GM21576 (cell line): ENCODE results near the gene GRID1.

Source experiments
- ATAC-seq: cut with Tn5 transposase; IDR thresholded peaks from one replicate; pipeline ENCODE4 v1.9.1; 2021; ENCODE audit warnings: mild to moderate bottlenecking, moderate library complexity; ENCODE audit not compliant: unreplicated experiment

Gene GRID1

DNA sequence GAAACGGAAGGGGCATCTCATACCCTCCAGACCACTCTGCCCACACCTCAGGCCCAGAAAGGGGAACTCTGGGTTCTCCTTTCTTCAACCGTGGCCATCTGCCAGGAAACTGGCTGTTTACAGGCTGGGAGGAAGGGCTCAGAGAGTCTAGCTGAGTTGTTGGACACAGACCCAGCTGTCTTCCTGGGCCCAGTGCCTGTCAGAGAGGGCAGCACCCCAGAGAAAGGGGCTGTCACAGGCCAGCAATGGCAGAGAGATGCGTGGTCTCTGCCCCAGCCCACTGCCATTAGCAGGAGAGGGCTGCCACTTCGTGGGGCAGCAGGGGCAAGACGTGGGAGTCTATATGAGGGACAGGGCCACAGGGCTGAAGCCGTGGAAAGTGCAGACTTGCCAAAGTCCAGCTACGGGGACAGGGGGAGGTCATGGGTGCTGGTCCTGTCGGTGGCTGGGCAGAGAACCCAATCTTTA, 11.0 kb downstream of the GRID1 start:
- no peak for ATAC-seq

DNA sequence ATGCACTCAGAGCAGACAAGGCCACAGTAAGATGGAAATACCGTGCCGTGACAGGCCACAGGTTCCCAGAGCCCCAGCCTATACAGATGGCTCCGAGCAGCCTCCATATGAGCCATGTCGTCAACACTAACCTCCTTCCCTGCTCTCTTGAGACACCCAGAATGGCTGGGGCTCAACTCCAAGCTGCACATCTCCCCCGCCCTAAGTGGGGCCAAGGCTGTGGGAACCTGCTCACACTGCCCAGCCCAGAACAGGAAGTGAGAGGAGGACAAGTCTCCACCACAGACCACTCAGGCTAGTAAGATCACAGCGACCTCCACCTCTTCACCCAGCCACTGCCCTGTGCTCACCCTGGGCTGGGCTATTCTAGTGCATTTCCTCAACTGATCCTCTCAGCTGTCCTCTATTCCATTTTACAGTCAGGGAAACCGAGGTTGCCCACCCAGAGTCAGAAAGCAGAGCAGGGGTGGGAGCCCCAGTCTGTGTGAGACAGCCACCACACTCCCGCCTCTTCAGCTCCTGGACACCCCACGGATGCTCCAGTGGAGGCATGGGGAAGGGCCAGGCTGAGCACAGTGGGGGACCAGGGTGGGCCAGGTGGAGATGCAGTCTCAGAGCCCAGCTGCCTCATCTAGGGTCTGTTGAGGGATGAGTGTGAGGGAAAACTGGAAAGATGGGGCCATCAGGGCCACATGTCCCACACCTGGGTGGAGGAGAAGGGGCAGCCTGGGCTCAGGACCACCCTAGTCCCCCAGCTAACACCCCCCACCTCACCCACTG, 11.6 kb downstream of the GRID1 start:
- no peak for ATAC-seq

DNA sequence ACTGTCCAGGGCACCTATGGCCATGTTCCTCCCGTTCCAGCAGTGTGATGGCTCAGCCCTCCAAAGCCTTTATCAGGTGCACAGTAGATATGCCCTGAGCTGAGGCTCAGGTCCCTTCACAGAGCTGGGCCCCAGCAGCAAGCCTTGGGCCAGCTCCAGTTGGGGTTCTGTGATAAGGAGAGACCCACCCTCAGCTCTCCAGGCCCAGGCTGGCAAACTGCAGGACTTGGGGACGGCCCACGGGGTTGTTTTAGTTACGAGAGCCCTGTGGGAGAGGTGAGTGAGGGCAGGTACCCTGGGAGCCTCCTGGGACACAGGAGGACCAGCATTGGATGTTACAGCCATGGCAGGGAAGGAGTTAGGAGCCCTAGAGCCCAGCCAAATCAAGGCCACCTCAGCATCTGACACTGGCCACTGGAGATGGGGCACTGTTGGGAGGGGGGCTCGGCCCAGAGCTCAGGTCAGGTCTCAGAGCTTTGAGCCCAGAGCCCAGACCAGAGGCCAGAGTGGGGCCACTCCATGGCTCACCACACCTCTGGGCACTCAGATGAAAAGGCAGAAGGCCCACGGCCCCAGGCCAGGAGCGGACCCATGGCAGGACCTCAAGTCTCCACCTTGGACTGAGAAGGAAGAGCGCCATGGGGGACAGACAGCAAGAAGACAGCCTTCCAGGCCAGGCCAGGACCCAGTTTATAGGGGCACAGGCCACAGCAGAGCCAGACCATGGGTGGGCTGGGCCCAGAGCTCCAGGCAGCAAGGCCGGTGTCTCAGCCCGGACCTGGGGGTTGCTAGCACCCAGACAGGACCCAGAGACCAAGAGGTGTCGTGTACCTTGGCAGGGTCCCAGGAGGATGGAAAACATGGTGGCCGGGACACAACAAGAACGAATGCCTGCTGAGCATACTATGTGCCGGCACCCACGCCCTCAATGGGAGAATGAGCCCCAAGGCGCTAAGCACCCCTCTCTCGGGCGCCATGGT, 12.8 kb downstream of the GRID1 start:
- ATAC-seq = no peak

DNA sequence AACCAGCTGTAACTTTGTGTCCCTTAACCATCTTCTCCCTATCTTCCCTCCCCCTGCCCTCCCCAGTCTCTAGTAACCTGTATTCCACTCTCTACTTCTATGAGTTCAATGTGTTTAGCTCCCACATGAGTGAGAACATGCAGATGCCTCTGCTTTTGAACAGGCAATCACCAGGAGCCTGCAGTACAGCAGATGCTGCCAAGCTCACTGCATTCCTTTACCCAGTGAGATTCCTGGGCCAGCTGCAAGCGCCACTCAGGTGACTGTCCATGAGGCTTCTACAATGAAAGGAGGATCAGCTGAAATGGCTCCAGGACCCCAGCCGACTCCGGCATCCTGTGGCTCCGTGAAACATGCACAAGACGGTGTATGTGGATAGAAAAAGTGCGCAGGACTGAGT, 15.7 kb downstream of the GRID1 start:
- no peak for ATAC-seq

DNA sequence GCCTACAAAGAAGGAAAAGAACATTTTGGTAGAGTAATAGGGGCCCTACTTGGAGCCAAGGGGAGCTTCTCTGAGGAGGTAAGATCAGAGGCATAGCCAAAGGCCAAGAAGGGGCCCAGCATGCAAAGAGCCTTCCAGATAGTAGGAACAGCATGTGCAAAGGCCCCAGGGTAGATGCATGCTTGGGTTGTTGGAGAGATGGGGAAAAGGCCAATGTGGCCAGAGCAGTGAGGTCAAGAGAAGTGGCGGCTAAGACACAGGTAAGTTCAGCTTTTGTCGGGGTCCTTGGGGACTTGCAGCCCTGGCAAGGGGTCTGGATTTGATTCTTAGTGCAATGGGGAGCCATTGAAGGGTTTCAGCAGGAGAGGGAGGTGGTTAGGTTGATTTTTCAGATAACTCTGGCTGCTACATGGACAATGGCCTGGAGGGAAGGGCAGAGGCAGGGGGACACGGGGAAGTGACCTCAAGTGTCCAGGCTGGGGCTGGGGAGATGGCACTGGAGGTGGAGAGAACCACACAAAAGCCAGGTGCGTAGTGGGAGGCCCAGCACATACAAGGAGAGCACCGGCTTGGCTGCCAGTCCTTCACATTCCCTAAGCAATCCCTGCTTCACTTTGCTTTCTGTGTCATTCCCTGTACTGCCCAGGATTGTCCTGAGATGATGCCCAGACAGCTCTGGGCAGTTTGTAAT, 16.5 kb downstream of the GRID1 start:
- no peak for ATAC-seq

DNA sequence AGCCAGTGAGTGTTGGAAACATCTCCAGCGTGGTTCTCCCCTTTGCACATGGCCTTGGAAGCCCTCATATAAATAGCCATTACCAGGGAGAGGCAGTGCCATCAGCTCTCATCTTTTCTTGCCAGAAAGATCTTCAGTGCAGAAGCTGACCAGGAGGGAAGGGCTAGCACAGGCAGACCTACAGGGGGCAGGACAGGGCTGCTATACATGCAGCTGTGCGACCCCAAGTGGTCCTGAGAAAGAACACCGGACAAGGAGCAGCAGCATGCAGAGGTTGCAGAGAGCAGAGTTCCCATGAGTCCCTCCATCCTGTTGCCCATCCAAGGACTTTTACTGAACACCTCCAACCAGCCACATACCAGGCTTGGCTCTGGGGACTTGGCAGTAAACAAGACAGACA, 17.1 kb downstream of the GRID1 start:
- no peak for ATAC-seq

DNA sequence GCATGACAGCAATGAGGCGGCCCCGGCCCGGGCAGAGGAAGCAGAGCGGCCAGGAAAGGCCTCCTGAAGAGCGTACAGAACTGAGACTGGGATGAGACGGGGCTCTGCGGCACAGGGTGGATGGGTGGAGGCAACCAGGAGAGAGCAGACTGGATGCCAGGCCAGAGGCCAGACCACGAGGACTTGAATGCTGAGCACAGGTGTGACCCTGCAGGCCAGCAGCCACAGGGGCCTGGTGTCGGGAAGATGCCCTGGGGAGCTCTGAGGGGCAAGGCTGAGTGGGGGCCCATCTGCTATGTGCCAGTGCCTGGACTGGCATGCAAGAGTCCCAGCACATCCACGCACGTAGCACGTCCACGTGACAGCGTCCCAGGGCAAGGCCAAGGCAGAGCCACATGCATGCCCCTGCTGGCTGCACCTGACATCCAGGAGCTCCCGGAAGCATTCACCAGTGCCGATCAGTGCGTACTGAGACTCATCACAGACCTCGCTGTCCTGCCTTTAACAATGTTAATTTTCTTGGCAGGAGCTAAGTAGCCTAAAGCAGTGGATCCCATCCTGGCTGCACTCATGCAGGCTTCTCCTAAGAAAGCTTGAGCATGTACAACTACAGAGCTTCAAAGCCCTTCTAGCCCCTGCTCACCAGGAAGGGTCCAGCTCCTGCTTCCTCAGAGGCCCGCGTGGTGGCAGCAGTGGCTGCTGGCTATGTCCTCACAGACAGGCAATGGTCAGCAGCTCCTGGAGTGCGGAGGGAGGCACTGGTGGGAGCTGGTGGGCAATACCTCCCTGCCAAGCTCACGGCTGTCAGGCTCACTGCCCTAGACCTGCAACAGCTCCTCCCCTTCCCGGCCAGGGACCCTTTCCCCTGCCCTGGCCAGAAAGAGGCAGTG, 18.0 kb downstream of the GRID1 start:
- no peak for ATAC-seq

DNA sequence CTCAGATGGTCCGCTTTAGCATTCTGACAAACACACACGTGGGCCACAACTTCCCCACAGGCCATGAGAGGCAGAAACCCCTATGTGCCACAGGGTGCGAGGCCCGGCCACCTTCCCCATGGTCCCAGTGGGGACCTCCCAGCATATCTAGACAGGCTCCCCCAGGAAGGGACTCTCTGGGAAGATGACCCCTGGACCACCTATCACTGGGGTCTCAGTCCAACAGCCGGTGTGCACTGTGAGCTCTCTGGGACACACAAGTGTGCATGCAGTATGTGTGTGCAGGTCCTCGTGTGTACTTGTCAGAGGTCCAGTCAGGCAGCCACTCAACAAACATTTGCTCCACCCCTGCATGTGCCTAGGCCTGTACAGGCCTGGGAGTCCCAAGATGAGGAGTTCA, 18.7 kb downstream of the GRID1 start:
- no peak for ATAC-seq

DNA sequence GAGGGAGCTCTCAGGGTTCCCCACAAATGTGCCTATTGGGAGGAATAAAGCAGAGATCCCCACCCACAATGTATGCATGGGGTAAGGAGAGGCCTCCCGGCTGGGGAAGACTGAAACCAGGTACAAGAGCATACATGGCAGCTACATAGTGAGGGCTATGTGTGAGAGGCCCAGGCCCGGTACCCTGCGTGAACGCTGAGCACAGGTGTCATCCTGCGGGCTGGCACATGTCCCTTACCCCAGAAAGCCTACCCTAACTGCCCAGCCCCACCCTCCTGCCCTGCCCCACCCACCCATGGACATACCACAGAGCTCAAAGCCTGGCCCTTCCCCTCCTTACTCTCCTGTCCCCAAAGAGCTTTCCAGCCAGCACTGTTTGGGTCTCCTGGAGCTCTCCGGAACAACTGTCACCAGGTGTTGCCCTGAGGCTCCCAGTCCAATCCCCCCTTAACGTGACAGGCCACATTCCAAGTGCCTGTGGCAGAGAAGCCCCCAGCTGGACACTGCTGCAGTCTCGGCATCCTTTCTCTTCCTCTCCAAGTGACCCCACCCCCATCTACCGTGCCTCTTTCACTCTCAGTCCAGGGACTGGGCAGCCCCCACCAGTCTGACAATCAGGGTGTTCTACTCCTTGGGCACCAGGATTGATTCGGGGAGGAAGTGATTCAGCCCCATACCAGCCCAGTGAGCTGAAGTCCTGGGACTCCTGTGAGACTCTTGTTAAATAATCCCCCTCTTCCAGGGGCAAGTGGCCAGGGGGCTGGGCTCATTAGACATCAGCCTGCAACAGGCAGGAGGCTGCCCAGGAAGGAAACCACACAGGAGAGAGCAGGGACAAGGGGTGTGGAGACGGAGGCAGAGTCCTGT, 19.6 kb downstream of the GRID1 start:
- ATAC-seq = no peak

DNA sequence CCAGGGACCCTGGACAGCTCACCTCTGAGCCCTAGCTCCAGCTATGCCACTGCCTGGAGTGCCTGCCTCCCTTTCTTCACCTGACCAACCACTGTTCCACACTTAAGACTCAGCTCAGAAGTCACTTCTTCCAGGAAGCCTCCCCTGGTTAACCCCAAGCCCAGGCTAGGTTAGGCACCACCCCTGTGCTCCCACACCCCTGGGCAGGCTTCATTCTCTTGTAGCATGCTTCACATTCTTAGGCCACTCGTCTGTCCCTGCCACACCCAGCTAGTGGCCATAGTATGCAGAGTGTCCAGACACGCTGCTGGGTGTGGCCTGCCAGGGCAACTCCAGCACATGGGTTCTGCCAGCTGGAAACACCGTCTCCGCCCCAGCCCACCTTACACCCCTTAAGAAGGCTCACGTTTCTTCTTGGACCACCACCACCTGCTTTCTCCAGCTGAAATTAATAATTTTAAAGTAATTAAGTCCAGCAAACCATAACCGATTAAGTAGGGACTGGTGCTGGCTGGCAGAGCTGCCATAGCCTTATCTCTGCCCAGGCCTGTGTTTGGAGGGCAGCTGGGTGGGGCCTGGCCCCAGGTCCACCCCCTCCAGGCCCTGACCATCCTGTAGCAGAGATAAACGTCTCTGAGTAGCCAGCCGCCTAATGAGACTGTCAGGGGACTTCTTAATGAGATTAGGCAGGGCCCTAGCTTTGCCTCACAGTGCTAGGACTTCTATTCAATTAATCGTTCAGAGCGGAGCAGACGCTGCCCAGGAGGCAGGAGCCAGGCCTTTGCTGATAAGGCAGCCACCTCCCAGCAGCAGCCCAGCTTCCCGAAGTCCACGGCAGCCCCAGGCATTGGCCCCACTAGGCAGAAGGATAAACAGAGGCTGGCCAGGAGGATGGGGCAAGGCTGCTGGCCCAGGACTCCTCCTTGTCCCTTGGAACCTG, 20.5 kb downstream of the GRID1 start:
- no peak for ATAC-seq

DNA sequence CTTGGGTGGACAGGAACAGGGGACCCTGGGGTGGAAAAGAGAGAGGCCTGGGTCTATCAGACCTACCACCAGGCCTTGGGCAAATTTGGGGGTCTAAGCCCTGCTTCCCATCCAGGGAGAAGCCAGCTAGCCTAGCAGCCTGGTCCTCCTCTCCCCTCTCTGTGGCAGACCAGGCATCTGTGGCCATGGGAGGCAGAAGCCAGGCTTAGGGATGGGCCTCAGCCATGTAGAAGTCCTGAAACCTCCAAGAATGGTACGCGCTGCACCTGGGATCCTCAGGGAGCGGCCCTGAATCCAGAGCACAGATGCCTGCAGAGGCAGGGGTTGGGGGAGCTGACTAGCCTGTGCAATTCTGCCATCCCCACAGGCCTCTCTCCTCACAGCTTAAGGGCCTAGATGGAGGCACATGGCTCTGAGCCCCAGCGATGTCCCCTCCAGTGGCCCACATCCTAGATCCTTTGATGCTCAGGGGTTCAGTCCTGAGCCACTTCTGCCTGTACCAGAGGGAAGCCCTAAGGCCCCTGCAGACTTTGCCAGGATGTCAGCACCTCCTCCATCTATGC, 21.2 kb downstream of the GRID1 start:
- ATAC-seq = no peak

DNA sequence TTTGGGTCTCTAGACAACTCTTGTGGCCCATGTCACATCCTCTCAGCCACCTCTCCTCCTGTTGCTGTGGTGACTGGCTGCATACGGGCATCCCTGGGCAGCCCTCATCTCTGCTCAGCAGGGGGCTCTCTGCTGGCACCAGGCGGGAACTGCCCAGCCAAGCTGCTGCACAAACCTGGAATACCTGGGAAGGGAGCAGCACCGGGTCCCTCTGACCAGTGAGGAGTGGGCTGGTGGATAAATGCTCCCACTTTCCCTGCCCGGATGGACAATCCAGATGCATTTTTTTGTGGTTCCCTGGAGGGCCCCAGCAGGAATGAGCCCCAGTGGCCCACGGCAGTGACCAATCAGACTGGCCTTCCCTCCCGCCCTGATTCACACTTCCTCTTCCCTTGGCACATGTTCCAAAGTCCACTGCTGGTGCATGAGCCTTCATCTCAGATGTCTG, 21.9 kb downstream of the GRID1 start:
- ATAC-seq = no peak

DNA sequence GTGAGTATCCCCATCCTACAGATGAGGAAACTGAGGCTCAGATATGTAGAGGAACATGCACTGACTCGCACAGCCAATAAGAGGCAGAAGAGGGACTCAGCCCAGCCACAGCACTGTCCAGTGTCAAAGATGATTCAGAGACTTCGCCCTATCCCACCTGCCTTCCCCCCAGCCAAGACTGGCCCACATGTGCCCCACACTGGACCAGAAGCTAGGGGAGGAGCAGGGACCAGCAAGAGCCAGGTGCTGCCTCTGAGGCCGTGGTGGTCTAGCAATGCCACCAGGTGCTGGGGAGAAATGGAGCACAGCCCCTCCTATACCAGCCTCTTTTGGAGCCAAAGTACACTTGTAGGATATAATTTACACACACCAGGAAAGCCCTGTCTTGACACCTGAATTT, 22.3 kb downstream of the GRID1 start:
- ATAC-seq = no peak

DNA sequence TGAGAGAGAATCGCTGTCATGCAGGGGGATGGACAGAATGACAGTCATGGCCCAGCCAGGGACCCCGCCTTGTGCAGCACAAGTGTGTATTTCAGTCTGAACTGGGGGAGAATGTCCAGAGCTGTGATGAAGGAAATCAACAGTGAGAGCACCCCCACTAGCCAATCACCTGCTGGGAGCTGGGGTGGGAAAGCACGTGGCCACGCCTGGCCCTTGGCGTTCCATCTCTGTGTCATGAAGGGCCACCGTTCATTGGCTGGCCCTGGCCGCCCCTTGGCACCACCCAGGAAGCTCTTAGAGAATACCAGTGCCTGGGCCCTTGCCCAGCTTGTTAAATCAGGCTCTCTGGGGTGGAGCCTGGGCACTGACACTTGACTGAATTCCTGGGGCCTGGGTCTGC, 22.8 kb downstream of the GRID1 start:
- ATAC-seq = no peak

DNA sequence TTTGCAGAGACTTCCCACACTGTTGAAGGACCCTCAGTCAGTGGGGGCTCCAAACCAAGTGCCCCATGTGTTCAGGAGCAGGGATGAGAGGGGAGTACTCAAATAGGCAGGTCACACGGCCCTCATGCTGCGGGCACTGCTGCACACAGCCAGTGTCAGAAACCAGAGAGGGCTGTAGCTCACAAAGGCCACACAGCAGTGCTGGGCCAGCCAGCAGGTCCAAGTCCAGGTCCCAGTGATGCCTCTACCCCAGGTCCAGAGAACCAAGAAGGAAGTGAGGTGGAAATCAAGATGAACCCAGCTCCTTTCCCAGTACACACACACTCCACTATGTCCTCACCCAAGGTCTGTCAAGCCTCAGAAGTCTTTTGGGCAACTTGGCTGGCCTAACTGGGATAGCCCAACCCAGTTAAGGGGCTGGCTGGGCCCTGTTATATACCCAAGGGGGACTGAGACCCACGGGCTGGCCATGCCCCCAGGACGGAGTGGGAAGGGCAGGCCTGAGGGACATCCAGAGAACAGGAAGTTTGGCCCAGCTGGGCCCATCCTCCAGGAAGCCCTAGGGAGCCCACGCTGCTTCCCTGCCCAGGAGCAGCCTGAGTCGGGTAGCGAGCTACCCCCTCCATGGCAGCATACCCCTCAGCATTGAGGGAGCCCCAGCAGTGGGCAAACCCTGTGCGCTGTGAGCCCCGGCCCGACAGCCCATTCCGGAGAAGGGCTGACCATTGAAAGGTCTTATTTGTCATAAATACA, 24.3 kb downstream of the GRID1 start:
- ATAC-seq = no peak

DNA sequence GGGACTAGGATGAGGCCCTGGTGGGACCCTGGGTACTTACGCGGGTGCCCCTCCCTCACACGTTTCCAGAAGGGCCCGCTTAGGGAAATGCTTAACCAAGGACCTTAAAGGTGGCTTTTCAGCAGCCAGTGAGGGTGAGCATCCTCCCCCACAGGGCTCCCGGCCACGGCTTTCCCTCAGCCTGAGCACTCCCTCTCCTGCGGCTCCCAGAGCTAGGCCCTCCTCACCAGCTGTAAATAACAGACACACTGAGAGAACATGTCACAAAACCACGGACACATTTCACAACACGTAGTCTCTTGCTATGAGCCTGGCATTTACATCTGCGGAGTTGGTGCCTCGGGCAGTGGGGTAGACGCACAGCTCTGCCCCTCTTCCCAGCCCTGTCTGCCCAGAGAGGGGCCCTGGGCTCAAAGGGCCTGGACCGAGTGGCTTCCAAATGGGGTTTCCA, 25.2 kb downstream of the GRID1 start:
- ATAC-seq = no peak

DNA sequence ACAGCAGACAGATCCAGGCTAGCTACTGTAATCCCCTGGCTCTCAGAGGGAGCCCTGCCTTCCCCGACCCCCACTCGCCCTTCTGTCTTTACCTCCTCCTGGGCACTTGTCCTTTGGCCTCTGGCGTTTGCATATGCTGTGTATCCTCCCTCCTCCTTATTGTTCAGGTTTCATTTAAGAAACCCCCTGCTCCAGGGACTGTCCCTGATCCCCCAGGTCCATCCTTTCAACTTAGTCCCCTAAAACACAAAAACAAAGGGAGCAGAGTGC, 25.7 kb downstream of the GRID1 start:
- ATAC-seq = no peak
